ENCODE measurements around the gene GP1BA. TPM values are rescaled to one million over a fixed set of nuclear protein-coding genes. Genes with fewer than 3 reads are reported as not detected.
A peak's percentile ranks its signal among the peaks of the same experiment; 100 is the strongest.

Gene GP1BA
- total RNA-seq = not detected
- long read RNA-seq, partial matches to known transcripts = 0 of 3 reads
- long read RNA-seq, other reads (novel, unspliced or antisense) = 3 of 3 reads

DNA sequence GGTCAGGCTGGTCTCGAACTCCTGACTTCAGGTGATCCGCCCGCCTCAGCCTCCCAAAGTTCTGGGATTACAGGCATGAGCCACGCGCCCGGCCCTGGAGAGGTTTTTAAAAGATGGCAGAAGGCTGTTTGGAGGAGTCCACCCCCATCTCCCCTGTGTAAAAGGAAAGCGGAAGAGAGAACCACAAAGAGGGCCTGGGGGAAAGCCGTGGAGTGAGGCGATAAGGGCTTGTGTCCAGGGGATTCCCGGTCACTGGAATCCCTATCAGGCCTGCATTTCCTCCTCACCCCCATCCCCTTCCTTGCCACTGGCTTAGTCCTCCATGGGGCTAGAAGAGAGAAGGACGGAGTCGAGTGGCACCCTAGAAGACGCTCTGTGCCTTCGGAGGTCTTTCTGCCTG lies at the start of gene GP1BA:
Gene GP1BA, plus strand, starts transcription at position 315 of the 400 bp plus-strand sequence. CDS start 328 bp downstream, outside the sequence.
- DNase-seq = no peak
- intact Hi-C loops (cut with DNase I) = no loop called here
- no peak for ATAC-seq (ENCODE audit: poor library complexity)

DNA sequence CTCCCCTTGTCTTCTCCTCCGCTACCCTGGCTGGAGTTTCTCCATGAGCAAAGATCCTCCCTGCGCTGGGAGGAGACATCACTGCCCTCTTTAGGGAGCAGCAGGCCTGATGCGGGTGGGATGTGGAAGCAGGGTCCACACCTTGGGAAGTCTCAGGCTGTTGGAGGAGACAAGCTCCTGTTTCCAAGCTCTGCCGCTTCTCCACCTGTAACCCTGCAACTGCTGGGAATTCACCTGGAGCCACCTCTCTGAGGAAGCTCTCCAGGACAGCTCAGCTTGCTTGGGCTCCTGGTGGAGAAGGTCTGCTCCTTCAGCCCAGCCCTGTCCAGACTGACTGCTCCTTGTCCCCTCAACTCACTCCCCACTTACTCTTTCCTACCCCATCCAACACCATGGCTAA lies 47.6 kb upstream of the GP1BA start:
- ATAC-seq (ENCODE audit: poor library complexity) (no peak), DNase-seq (peak; percentile 11)
- intact Hi-C loops (cut with DNase I) = loop anchor here (10.0 kb wide), 2 partner anchors 50 to 150 kb away; partner anchors contain the start of genes CXCL16, MED11, MINK1 and ZMYND15

DNA sequence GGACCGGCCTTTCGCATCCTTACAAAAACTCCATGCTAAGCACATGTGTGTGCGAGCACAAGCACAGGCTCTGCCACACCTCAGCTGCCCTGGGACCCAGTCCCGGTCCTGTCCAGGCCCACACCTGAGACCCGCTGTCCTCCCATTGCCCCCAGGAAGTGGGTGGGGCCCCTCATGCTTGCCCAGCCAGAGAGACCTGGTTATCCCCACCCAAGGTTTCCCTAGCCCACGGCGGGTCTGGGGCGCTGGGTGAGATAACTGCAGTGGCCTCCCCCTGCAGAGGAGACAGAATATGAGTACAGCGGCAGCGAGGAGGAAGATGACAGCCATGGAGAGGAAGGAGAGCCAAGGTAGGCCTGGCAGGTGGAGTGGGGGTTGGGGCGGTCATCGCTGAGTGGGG lies 45.2 kb upstream of the GP1BA start:
- DNase-seq (peak; percentile 22), ATAC-seq (ENCODE audit: poor library complexity) (no peak)
- intact Hi-C loops (cut with DNase I) = loop anchor here (10.0 kb wide), 2 partner anchors 52 to 152 kb away; partner anchors contain the start of genes CXCL16, MED11, MINK1 and ZMYND15

DNA sequence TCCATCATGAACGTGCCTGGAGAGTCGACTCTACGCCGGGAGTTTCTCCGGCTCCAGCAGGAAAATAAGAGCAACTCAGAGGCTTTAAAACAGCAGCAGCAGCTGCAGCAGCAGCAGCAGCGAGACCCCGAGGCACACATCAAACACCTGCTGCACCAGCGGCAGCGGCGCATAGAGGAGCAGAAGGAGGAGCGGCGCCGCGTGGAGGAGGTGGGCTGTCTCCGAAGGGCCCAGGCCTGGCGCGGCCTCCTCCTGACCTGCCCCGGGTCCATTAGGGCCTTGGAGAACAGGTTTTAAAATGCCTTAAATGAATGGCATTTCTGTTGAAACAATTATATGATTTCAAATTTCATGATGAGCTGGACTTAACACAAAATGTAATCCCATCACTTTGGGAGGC lies 44.5 kb upstream of the GP1BA start:
- intact Hi-C loops (cut with DNase I) = loop anchor here (10.0 kb wide), 2 partner anchors 53 to 153 kb away; partner anchors contain the start of genes CXCL16, MED11, MINK1 and ZMYND15
- DNase-seq (peak; percentile 25), ATAC-seq (ENCODE audit: poor library complexity) (no peak)

DNA sequence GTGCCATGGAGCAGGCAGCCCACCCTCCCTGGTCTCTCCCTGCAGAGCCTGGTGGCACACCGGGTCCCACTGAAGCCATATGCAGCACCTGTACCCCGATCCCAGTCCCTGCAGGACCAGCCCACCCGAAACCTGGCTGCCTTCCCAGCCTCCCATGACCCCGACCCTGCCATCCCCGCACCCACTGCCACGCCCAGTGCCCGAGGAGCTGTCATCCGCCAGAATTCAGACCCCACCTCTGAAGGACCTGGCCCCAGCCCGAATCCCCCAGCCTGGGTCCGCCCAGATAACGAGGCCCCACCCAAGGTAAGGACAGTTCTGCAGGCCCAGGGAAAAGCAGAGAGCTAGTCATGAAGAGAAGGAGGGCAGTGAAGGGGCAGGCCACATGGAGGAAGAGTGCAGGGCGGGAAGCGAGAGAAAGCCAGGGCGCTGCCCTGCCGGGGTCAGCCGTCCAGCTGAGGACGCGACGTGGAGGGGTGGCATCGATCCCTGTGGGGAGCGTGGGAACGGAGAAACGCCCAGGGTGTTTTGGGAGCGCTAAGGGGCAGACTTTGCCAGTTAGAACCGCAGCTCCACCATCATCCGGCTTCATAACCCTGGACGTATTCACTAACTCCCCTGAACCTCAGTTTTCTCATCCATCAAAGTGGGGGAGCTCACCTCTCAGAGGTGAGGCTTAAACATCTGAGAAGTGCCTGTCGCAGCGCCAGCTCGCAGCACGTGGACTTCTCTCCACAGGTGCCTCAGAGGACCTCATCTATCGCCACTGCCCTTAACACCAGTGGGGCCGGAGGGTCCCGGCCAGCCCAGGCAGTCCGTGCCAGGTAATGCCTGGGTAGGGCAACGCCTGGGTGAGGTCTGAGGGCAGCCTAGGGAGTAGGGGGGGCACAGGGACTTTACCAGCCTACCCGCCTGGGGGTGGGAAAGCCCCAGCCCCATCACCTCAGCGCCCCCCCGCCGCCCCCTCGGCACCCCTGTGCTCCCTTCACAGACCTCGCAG lies 40.4 kb upstream of the GP1BA start:
- ATAC-seq (ENCODE audit: poor library complexity) = no peak
- intact Hi-C loops (cut with DNase I) = no loop called here
- peak; percentile 6 for DNase-seq

DNA sequence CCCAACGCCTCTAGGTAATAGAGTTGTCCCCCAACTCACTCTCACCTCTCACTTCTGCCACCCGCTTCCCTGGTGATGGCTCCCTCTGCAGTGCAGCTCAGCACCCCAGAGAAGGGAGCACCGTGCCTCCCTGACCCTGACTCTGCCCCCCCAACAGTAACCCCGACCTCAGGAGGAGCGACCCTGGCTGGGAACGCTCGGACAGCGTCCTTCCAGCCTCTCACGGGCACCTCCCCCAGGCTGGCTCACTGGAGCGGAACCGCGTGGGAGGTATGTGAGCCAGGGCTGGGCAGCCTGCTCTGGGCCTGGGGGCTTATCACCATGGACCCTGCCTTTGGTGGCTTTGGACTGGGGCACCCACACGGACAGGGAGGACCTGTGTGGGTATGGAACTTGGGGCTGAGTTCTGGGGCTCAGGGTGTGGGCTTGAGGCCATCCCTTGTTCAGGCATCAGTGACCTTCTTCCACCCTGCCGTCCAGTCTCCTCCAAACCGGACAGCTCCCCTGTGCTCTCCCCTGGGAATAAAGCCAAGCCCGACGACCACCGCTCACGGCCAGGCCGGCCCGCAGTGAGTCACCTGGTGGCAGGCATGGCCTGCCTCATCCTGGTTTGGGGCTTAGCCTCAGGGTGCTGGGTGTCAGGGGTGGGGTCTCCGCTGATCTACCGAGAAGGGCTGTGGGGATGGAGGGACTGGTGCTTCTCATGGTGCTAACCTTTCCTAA lies 39.4 kb upstream of the GP1BA start:
- intact Hi-C loops (cut with DNase I) = no loop called here
- peak; percentile 20 for DNase-seq

DNA sequence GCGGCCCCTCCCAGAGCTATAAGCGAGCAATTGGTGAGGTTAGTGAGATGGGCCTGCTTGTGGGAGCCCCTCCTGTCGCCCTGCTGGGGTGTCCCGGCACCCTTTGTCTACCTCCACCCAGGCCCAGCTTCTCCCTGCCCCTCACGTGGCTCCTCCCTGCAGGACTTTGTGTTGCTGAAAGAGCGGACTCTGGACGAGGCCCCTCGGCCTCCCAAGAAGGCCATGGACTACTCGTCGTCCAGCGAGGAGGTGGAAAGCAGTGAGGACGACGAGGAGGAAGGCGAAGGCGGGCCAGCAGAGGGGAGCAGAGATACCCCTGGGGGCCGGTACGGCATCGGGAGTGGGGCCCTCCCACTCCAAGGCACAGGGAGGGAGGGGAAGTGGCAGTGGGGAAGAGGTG lies 38.8 kb upstream of the GP1BA start:
- intact Hi-C loops (cut with DNase I) = no loop called here
- DNase-seq = peak; percentile 24
- no peak for ATAC-seq (ENCODE audit: poor library complexity)

More for the DNA sequence above, 39.4 kb upstream of the GP1BA start:
- no peak for ATAC-seq (ENCODE audit: poor library complexity)

DNA sequence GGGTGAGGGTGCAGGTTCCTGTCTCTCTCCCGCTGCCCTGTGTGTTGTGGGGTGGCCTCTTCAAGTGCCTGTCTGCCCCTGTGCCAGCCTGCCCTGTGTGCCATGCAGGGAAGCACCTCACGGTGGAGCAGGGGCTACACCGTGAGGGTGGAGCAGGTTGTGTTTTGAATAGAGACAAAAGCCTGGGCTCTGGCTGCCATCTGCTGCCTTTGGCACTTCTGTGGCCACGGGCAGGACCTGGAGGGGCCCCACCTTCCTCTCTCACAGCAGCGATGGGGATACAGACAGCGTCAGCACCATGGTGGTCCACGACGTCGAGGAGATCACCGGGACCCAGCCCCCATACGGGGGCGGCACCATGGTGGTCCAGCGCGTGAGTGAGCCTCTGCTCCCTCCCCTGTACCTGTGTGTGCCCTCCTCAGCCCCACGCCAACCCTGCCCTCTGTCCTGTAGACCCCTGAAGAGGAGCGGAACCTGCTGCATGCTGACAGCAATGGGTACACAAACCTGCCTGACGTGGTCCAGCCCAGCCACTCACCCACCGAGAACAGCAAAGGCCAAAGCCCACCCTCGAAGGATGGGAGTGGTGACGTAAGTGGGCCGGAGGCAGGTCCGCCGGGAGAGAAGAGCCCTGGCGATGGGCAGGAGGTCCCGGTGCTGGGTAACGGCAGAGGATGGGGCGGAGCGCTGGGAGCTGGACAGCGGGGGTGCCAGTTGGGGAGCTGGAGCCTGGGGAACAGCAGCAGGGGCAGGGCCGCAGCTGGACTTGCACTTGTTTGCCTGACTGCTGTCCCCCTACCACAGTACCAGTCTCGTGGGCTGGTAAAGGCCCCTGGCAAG lies 38.1 kb upstream of the GP1BA start:
- ATAC-seq (ENCODE audit: poor library complexity) = no peak
- DNase-seq = peak; percentile 29
- intact Hi-C loops (cut with DNase I) = no loop called here

DNA sequence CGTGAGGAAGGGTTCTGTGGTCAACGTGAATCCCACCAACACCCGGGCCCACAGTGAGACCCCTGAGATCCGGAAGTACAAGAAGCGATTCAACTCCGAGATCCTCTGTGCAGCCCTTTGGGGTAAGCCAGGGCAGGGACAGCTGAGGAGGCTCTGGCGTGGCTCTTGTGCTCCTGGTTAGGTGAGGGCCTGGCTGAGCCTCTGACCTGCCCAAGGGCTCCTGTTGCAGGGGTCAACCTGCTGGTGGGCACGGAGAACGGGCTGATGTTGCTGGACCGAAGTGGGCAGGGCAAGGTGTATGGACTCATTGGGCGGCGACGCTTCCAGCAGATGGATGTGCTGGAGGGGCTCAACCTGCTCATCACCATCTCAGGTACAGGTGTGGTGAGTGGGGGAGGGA lies 37.0 kb upstream of the GP1BA start:
- peak; percentile 36 for DNase-seq
- intact Hi-C loops (cut with DNase I) = no loop called here
- no peak for ATAC-seq (ENCODE audit: poor library complexity)

DNA sequence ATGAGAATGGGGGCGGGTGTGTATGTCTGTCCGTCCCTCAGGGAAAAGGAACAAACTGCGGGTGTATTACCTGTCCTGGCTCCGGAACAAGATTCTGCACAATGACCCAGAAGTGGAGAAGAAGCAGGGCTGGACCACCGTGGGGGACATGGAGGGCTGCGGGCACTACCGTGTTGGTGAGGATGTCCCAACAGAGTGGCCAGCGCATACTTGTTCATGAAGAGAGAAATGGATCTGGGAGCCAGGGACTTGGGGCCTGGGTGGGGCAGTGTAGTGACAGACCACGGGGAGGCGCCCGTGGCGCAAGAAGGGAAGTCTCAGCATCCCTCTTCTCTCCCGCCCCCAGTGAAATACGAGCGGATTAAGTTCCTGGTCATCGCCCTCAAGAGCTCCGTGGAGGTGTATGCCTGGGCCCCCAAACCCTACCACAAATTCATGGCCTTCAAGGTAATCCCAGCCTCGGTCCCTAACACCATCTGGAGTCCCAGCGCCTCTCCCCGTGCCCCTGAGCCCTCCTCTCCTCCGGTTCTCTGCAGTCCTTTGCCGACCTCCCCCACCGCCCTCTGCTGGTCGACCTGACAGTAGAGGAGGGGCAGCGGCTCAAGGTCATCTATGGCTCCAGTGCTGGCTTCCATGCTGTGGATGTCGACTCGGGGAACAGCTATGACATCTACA lies 36.3 kb upstream of the GP1BA start:
- intact Hi-C loops (cut with DNase I) = no loop called here
- DNase-seq (peak; percentile 43), ATAC-seq (ENCODE audit: poor library complexity) (no peak)

DNA sequence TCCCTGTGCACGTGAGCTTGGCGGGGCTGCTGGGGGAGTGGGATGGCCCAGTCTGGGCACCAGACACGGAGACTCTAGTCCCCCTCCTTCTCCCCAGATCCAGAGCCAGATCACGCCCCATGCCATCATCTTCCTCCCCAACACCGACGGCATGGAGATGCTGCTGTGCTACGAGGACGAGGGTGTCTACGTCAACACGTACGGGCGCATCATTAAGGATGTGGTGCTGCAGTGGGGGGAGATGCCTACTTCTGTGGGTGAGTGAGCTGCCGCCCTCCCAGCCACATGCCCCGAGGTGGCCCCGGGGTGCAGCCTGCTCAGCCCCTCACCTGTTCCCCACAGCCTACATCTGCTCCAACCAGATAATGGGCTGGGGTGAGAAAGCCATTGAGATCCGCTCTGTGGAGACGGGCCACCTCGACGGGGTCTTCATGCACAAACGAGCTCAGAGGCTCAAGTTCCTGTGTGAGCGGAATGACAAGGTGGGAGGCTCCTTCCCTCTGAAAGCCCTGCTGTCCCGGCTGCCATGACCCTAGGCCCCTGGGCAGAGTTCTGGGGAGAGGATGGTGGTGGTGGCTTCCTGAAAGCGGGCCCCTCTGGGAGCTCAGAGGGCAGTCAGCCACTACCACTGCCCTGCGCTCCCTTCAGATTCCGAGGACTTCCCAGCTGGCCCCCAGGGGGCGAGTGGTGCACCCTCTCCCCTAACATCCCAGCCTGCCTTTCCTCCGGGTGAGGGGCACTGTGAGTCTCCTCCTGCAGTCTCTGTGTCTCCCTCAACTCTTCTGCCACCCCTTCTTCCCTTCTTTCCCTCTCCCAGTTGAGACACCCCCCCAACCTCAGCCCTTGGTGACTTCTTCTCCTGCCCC lies 35.5 kb upstream of the GP1BA start:
- intact Hi-C loops (cut with DNase I) = no loop called here
- no peak for DNase-seq
- no peak for ATAC-seq (ENCODE audit: poor library complexity)

DNA sequence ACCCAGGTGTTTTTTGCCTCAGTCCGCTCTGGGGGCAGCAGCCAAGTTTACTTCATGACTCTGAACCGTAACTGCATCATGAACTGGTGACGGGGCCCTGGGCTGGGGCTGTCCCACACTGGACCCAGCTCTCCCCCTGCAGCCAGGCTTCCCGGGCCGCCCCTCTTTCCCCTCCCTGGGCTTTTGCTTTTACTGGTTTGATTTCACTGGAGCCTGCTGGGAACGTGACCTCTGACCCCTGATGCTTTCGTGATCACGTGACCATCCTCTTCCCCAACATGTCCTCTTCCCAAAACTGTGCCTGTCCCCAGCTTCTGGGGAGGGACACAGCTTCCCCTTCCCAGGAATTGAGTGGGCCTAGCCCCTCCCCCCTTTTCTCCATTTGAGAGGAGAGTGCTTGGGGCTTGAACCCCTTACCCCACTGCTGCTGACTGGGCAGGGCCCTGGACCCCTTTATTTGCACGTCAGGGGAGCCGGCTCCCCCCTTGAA lies 34.8 kb upstream of the GP1BA start:
- intact Hi-C loops (cut with DNase I) = no loop called here
- ATAC-seq (ENCODE audit: poor library complexity) = no peak
- no peak for DNase-seq

DNA sequence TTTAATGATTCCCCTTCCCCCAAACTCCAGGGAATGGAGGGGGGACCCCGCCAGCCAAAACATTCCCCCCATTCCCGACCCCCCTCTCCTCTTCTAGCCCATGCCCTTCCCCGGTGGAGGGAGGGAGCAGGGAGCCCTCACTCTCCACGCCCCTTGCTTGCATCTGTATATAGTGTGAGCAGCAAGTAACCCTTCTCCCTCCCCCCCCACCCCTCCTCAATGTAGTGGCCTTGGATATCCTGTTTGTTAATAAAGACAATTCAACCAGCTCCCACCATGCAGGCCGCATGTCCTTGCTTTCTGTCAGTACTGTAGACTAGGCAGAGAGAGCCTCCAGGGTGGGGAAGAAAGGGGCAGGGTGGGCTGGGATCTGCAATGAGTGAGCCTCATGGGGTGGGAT lies 34.3 kb upstream of the GP1BA start:
- ATAC-seq (ENCODE audit: poor library complexity) (no peak), DNase-seq (no peak)
- intact Hi-C loops (cut with DNase I) = no loop called here

DNA sequence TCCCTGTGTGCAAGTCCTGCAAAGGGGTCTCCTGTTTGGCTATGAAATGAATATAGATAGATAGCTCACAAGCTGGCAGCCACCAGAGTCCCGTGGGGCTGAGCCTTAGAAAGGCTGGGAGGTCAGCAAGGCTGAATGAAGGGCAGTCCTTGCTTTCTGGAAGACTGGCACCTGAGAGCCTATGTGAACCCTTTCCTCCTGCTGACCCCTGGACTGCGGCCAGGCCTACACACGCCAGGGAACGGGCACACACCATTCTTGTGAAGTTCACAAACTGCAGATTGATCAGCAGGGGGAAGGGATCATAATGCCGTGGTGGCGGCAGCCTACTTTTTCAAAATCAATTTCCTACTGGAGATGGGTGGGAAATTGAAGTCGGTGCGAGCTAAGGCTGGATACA lies 33.7 kb upstream of the GP1BA start:
- intact Hi-C loops (cut with DNase I) = no loop called here
- DNase-seq = no peak
- no peak for ATAC-seq (ENCODE audit: poor library complexity)

DNA sequence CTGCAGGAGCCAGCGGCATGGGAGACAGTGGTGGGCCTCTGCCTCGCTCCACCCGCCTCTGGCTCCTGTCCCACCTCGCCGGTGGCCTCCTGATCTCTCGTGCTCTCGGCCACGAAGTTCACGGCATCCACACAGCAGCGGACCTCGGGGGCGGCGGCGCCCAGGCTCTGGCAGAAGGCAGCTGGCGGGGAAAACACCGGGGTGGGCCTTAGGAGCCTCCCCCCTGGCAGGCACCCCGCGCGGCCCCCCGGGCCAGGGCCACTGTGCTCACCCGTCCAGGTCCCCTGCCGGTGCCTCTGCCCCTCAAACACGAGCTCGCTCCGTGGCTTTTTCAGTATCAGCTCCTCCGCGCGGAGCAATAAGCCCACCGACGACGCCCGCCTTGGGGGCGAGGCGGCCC lies 33.1 kb upstream of the GP1BA start:
- intact Hi-C loops (cut with DNase I) = no loop called here
- no peak for DNase-seq

DNA sequence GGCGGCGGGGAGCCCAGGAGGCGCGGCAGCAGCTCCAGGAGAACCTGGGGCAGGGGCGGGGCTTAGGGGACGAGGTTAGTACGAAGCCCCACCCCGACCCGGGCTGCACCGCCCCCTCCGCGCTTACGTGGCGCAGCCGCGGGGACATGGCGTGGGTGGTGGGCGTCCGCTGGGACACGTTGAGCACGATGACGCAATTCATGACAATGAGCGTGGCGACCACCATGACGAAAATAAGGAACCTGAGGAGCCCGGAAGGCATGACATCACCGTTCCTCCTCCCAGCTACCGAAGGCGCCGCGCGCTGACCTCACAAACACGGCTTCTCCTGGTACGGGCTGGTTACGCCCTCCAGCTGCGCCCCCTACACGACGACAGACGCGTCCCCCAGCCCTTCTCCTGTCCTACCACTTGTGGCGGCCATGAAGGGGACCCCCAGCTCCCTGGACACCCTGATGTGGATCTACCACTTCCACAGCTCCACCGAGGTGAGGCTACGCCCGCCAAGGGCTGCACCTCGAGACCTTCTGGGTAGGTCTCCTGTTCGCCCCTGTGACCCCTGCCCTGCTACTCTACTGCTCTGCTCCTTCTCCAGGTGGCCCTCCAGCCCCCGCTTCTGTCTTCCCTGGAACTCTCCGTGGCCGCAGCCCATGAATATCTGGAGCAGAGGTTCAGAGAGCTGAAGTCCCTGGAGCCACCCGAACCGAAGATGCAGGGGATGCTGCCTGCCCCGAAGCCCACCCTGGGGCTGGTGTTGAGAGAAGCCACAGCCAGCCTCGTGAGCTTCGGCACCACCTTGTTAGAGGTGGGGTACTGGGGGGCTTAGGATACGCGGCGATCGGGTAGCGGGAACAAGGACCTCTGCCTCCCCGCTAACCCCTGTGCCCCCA lies 32.5 kb upstream of the GP1BA start, which contains the start of gene C17orf107:
Gene C17orf107, plus strand, starts transcription at position 196 of the 890 bp plus-strand sequence. Its CDS starts 227 bp downstream, at position 423.
- ATAC-seq (ENCODE audit: poor library complexity) (peak; percentile 66), DNase-seq (peak; percentile 88)
- intact Hi-C loops (cut with DNase I) = no loop called here

More for the DNA sequence above, 33.1 kb upstream of the GP1BA start:
- no peak for ATAC-seq (ENCODE audit: poor library complexity)
